Activated naive CD4-positive, alpha-beta T cell treated with anti-CD3 and anti-CD28 coated beads, Interleukin-2, amount 10 ng/mL, durations not matched to agents 7 days and 5 days (primary cell): ENCODE results near the gene SLC23A1.
"Not testable (repeated sequence)": the region's sequence is repeated elsewhere in the genome, so short reads cannot be mapped to it uniquely, and the experiment has no call there.

ENCODE experiments used
- CTCF ChIA-PET: fragments of 350-600 bp; sonication (Branson Sonifier 250); formaldehyde crosslinking; loops from one replicate; lab custom pipeline; 2021; ENCODE audit warnings: antibody characterized with exemption; lab: Charles Lee
- DNase-seq: peaks from one replicate; pipeline ENCODE4 v3.0.0-alpha.2; 2020
- H3K27ac Mint-ChIP-seq: one replicate; pipeline ENCODE4 v1.8.0; 2021; ENCODE audit warnings: mild to moderate bottlenecking, moderate library complexity, mixed read lengths
- H3K27me3 Mint-ChIP-seq: one replicate; pipeline ENCODE4 v1.8.0; 2021; ENCODE audit warnings: mild to moderate bottlenecking, mixed read lengths
- H3K36me3 Mint-ChIP-seq: one replicate; pipeline ENCODE4 v1.8.0; 2021; ENCODE audit warnings: mixed read lengths
- H3K4me1 Mint-ChIP-seq: one replicate; pipeline ENCODE4 v1.8.0; 2021; ENCODE audit warnings: mixed read lengths
- H3K4me3 Mint-ChIP-seq: one replicate; pipeline ENCODE4 v1.8.0; 2021; ENCODE audit warnings: mild to moderate bottlenecking, moderate library complexity, mixed read lengths
- H3K9me3 Mint-ChIP-seq: one replicate; pipeline ENCODE4 v1.8.0; 2021; ENCODE audit warnings: mixed read lengths

Gene SLC23A1

GRCh38 chr5:139361835-139362429, 21.2 kb downstream of the SLC23A1 start:
- Mint-ChIP-seq H3K27ac (no peak overlapping the region), H3K4me1 (peaks cover 4% of the 10 kb centered on the region), H3K36me3 (peaks cover 33% of the 10 kb centered on the region), H3K9me3 (no peaks in the 10 kb centered on the region), H3K4me3 (no peak overlapping the region), H3K27me3 (no peaks in the 10 kb centered on the region)
- CTCF ChIA-PET, result interaction anchor here (1.1 kb wide), 1 partner anchor 8 kb away, joined by 3 read pairs; no protein-coding TSS in a partner anchor
- DNase-seq, result no peak

- peaks cover 27% of the 10 kb centered on the region for H3K36me3 Mint-ChIP-seq
- no peak overlapping the region for H3K27ac Mint-ChIP-seq
- H3K4me3 Mint-ChIP-seq, result no peak overlapping the region
- DNase-seq, result no peak
- H3K27me3 Mint-ChIP-seq, result no peaks in the 10 kb centered on the region
- peaks cover 5% of the 10 kb centered on the region for H3K4me1 Mint-ChIP-seq
- CTCF ChIA-PET, result no interaction called here
- no peaks in the 10 kb centered on the region for H3K9me3 Mint-ChIP-seq
Observed at GRCh38 chr5:139360384-139360783, 22.7 kb downstream of the SLC23A1 start.

GRCh38 chr5:139358064-139358463, 25.0 kb downstream of the SLC23A1 start:
- Mint-ChIP-seq H3K4me3 (no peak overlapping the region), H3K36me3 (peaks cover 21% of the 10 kb centered on the region), H3K4me1 (peaks cover 5% of the 10 kb centered on the region), H3K27ac (no peak overlapping the region), H3K9me3 (peaks cover 5% of the 10 kb centered on the region), H3K27me3 (no peaks in the 10 kb centered on the region)
- CTCF ChIA-PET, result interaction anchor here (2.0 kb wide), 1 partner anchor 16 kb away, joined by 5 read pairs; the partner anchor contains the start of gene PAIP2
- DNase-seq, result no peak

GRCh38 chr5:139355900-139356299, 27.2 kb downstream of the SLC23A1 start:
- DNase-seq, H3K27ac Mint-ChIP-seq, H3K9me3 Mint-ChIP-seq, H3K27me3 Mint-ChIP-seq, H3K4me1 Mint-ChIP-seq, H3K4me3 Mint-ChIP-seq: not testable (repeated sequence)
- peaks cover 30% of the 10 kb centered on the region for H3K36me3 Mint-ChIP-seq
- CTCF ChIA-PET, result interaction anchor here (2.0 kb wide), 1 partner anchor 14 kb away, joined by 5 read pairs; the partner anchor contains the start of gene PAIP2

- Mint-ChIP-seq H3K36me3 (peaks cover 30% of the 10 kb centered on the region), H3K9me3 (peaks cover 5% of the 10 kb centered on the region), H3K27ac (no peak overlapping the region), H3K4me3 (no peak overlapping the region), H3K27me3 (no peaks in the 10 kb centered on the region), H3K4me1 (peaks cover 5% of the 10 kb centered on the region)
- CTCF ChIA-PET, result no interaction called here
- DNase-seq, result no peak
Observed at GRCh38 chr5:139354186-139354585, 28.9 kb downstream of the SLC23A1 start.

GRCh38 chr5:139347863-139348262, 35.2 kb downstream of the SLC23A1 start:
- H3K4me1 Mint-ChIP-seq, result peaks cover 28% of the 10 kb centered on the region
- CTCF ChIA-PET, H3K9me3 Mint-ChIP-seq, H3K27ac Mint-ChIP-seq, DNase-seq, H3K4me3 Mint-ChIP-seq, H3K27me3 Mint-ChIP-seq: not testable (repeated sequence)
- peaks cover 35% of the 10 kb centered on the region for H3K36me3 Mint-ChIP-seq

- Mint-ChIP-seq H3K36me3 (peaks cover 31% of the 10 kb centered on the region), H3K4me1 (peaks cover 47% of the 10 kb centered on the region)
- H3K4me3 Mint-ChIP-seq, H3K27me3 Mint-ChIP-seq, DNase-seq, CTCF ChIA-PET, H3K9me3 Mint-ChIP-seq, H3K27ac Mint-ChIP-seq: not testable (repeated sequence)
Observed at GRCh38 chr5:139345442-139345841, 37.7 kb downstream of the SLC23A1 start.

- CTCF ChIA-PET, result interaction anchor here (1.1 kb wide), 1 partner anchor 74 kb away, joined by 3 read pairs; no protein-coding TSS in a partner anchor
- Mint-ChIP-seq H3K4me1 (peaks cover 50% of the 10 kb centered on the region), H3K4me3 (peak overlapping the region; percentile 26), H3K27ac (no peak overlapping the region), H3K9me3 (no peaks in the 10 kb centered on the region), H3K27me3 (peaks cover 5% of the 10 kb centered on the region), H3K36me3 (peaks cover 31% of the 10 kb centered on the region)
- DNase-seq, result no peak
Observed at GRCh38 chr5:139344177-139344576, 38.9 kb downstream of the SLC23A1 start.

GRCh38 chr5:139343476-139343875, 39.6 kb downstream of the SLC23A1 start:
- peak overlapping the region; percentile 95 for H3K4me3 Mint-ChIP-seq
- peaks cover 30% of the 10 kb centered on the region for H3K36me3 Mint-ChIP-seq
- H3K27me3 Mint-ChIP-seq, result peaks cover 5% of the 10 kb centered on the region
- CTCF ChIA-PET, result interaction anchor here (1.1 kb wide), 1 partner anchor 75 kb away, joined by 3 read pairs; no protein-coding TSS in a partner anchor
- H3K9me3 Mint-ChIP-seq, result no peaks in the 10 kb centered on the region
- peaks cover 47% of the 10 kb centered on the region for H3K4me1 Mint-ChIP-seq
- peak overlapping the region; percentile 99 for H3K27ac Mint-ChIP-seq
- DNase-seq, result no peak

- H3K4me1 Mint-ChIP-seq, result peaks cover 47% of the 10 kb centered on the region
- CTCF ChIA-PET, result interaction anchor here (0.9 to 3.1 kb wide), 6 partner anchors 15 to 77 kb away, joined by 3 to 13 read pairs (median 4); partner anchors contain the start of gene MATR3
- peaks cover 29% of the 10 kb centered on the region for H3K36me3 Mint-ChIP-seq
- no peak for DNase-seq
- peak overlapping the region; percentile 95 for H3K4me3 Mint-ChIP-seq
- H3K9me3 Mint-ChIP-seq, result no peaks in the 10 kb centered on the region
- peak overlapping the region; percentile 99 for H3K27ac Mint-ChIP-seq
- peaks cover 5% of the 10 kb centered on the region for H3K27me3 Mint-ChIP-seq
Observed at GRCh38 chr5:139342423-139342723, 40.7 kb downstream of the SLC23A1 start.

GRCh38 chr5:139341689-139342422, 41.2 kb downstream of the SLC23A1 start, which contains the start of gene PAIP2:
PAIP2 (plus strand) TSS chr5:139341854; CDS start chr5:139363785, 21,931 bp downstream.
- Mint-ChIP-seq H3K9me3 (no peaks in the 10 kb centered on the region), H3K4me3 (peak within 1 kb of the TSS; percentile 95), H3K27me3 (peaks cover 5% of the 10 kb centered on the region), H3K4me1 (peaks cover 46% of the 10 kb centered on the region), H3K36me3 (peaks cover 27% of the 10 kb centered on the region), H3K27ac (peak within 1 kb of the TSS; percentile 99)
- peak; percentile 98 for DNase-seq
- CTCF ChIA-PET, result interaction anchor here (0.8 to 3.1 kb wide), 8 partner anchors 15 to 782 kb away, joined by 3 to 13 read pairs (median 4); partner anchors contain the start of gene MATR3

GRCh38 chr5:139341187-139341688, 41.9 kb downstream of the SLC23A1 start:
- CTCF ChIA-PET, result interaction anchor here (0.8 to 3.1 kb wide), 3 partner anchors 51 to 782 kb away, joined by 3 to 13 read pairs (median 4); no protein-coding TSS in a partner anchor
- peaks cover 46% of the 10 kb centered on the region for H3K4me1 Mint-ChIP-seq
- peaks cover 22% of the 10 kb centered on the region for H3K36me3 Mint-ChIP-seq
- DNase-seq, result no peak
- peaks cover 5% of the 10 kb centered on the region for H3K27me3 Mint-ChIP-seq
- H3K27ac Mint-ChIP-seq, result peak overlapping the region; percentile 99
- H3K9me3 Mint-ChIP-seq, result no peaks in the 10 kb centered on the region
- H3K4me3 Mint-ChIP-seq, result peak overlapping the region; percentile 95

GRCh38 chr5:139340051-139340450, 43.0 kb downstream of the SLC23A1 start:
- H3K9me3 Mint-ChIP-seq, result no peaks in the 10 kb centered on the region
- H3K27me3 Mint-ChIP-seq, result peaks cover 5% of the 10 kb centered on the region
- H3K27ac Mint-ChIP-seq, result no peak overlapping the region
- CTCF ChIA-PET, result interaction anchor here (1.1 to 3.1 kb wide), 2 partner anchors 21 to 52 kb away, joined by 3 to 13 read pairs; no protein-coding TSS in a partner anchor
- no peak for DNase-seq
- peaks cover 20% of the 10 kb centered on the region for H3K36me3 Mint-ChIP-seq
- peaks cover 45% of the 10 kb centered on the region for H3K4me1 Mint-ChIP-seq
- no peak overlapping the region for H3K4me3 Mint-ChIP-seq

- CTCF ChIA-PET, result interaction anchor here (0.8 to 0.9 kb wide), 2 partner anchors 29 to 67 kb away, joined by 3 read pairs; no protein-coding TSS in a partner anchor
- DNase-seq, result no peak
- no peaks in the 10 kb centered on the region for H3K27me3 Mint-ChIP-seq
- no peaks in the 10 kb centered on the region for H3K9me3 Mint-ChIP-seq
- H3K4me3 Mint-ChIP-seq, result no peak overlapping the region
- H3K36me3 Mint-ChIP-seq, result peaks cover 21% of the 10 kb centered on the region
- peaks cover 8% of the 10 kb centered on the region for H3K4me1 Mint-ChIP-seq
- H3K27ac Mint-ChIP-seq, result peak overlapping the region; percentile 37
Observed at GRCh38 chr5:139335811-139336210, 47.3 kb downstream of the SLC23A1 start.
